ES-I3 (cell line): ENCODE data around the gene SMIM38.

Experiments used
- H3K36me3 ChIP-seq: 2 replicates; pipeline ENCODE4 v1.6.1; 2013; ENCODE audit warnings: mild to moderate bottlenecking, low read length, control low read depth, moderate library complexity; ENCODE audit not compliant: insufficient read depth
- H3K4me1 ChIP-seq: 2 replicates; pipeline ENCODE4 v1.6.1; 2013; ENCODE audit warnings: mild to moderate bottlenecking, control low read depth, low read length; ENCODE audit not compliant: insufficient read depth
- H3K9ac ChIP-seq: 2 replicates; pipeline ENCODE4 v1.6.1; 2013; ENCODE audit warnings: low read depth, mild to moderate bottlenecking, low read length, moderate library complexity
- H3K9me3 ChIP-seq: 2 replicates; pipeline ENCODE4 v1.6.1; 2013; ENCODE audit warnings: mild to moderate bottlenecking, low read length, moderate library complexity; ENCODE audit not compliant: control insufficient read depth, insufficient read depth

SMIM38 gene

DNA sequence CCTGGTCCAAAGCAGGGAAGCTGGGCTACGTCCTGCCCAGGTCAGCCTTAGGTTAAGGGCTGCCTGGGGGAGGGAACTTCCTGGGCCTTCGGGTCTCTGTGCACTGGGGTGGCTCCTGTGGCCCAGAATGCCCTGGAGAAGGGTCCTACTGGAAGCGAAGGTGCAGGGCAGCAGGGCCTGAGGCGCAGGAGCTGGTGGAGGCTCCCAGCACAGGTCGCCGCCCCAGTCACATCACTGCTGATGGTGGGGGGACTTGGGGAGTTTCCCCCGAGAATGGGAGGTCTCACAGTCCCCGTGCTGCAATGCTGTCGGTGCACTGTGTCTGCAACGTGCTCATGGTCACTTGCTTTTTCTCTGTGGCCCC, 815 bp upstream of the SMIM38 start:
- H3K9me3 ChIP-seq: no peaks in the 10 kb centered on the region; the same call in 1 of the 2 replicates
- H3K36me3 ChIP-seq: no peaks in the 10 kb centered on the region; the same call in 1 of the 2 replicates
- H3K4me1 ChIP-seq: peaks cover 23% of the 10 kb centered on the region
- H3K9ac ChIP-seq: no peak overlapping the region

DNA sequence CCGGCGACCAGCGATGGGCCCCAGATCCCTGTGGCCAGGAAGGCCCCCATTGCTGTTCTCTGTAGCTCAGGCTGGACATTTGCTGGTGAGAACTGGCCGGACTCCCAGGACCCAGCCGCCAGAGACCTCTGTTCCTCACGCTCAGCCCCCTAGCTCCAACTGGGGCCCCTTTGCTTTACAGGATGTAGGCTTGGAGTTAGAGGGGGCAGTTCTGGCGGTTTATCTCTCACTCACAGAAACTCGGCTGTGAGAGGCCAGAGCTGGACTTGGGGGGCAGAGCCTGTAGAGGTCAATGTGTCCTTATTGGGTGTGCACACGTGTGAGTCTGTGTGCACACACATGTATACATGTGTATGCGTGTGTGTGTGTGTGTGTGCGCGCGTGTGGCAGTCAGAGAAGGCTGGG, 502 bp downstream of the SMIM38 start:
- H3K4me1 ChIP-seq: peaks cover 23% of the 10 kb centered on the region
- H3K9ac ChIP-seq: no peak overlapping the region
- H3K9me3 ChIP-seq: no peaks in the 10 kb centered on the region
- no peaks in the 10 kb centered on the region; the same call in 1 of the 2 replicates for H3K36me3 ChIP-seq

- no peaks in the 10 kb centered on the region for H3K9me3 ChIP-seq
- H3K4me1 ChIP-seq: peaks cover 23% of the 10 kb centered on the region
- H3K36me3 ChIP-seq: no peaks in the 10 kb centered on the region; the same call in 1 of the 2 replicates
- no peak overlapping the region for H3K9ac ChIP-seq
These were observed 979 bp downstream of the SMIM38 start for GRCh38 chr11:69156673-69157155.

GRCh38 chr11:69157156-69157821, 1.6 kb downstream of the SMIM38 start:
- Histone ChIP-seq H3K9me3 (no peaks in the 10 kb centered on the region), H3K36me3 (no peaks in the 10 kb centered on the region; the same call in 1 of the 2 replicates), H3K9ac (no peak overlapping the region), H3K4me1 (peaks cover 19% of the 10 kb centered on the region)

DNA sequence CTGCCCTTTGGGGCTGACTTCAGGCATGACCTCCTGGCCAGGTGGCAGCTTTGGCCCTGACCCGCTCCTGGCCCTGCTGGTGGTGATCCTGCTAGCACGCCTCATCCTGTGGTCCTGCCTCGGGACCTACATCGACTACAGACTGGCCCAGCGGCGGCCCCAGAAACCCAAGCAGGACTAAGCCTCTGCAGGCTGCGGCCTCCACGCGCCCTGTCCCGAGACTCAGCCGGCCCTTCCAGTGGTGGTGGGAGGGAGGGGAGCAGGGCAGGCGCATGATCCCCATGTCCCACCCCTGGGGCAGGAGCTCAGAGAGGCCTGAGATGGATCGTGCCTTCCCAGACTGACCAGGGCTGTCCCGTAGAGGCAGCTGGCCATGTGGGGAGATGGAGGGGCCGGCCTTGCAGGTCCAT, 2.1 kb downstream of the SMIM38 start:
- no peaks in the 10 kb centered on the region for H3K9me3 ChIP-seq
- H3K9ac ChIP-seq: no peak overlapping the region
- H3K4me1 ChIP-seq: peaks cover 13% of the 10 kb centered on the region; the same call in 1 of the 2 replicates
- no peaks in the 10 kb centered on the region; the same call in 1 of the 2 replicates for H3K36me3 ChIP-seq

DNA sequence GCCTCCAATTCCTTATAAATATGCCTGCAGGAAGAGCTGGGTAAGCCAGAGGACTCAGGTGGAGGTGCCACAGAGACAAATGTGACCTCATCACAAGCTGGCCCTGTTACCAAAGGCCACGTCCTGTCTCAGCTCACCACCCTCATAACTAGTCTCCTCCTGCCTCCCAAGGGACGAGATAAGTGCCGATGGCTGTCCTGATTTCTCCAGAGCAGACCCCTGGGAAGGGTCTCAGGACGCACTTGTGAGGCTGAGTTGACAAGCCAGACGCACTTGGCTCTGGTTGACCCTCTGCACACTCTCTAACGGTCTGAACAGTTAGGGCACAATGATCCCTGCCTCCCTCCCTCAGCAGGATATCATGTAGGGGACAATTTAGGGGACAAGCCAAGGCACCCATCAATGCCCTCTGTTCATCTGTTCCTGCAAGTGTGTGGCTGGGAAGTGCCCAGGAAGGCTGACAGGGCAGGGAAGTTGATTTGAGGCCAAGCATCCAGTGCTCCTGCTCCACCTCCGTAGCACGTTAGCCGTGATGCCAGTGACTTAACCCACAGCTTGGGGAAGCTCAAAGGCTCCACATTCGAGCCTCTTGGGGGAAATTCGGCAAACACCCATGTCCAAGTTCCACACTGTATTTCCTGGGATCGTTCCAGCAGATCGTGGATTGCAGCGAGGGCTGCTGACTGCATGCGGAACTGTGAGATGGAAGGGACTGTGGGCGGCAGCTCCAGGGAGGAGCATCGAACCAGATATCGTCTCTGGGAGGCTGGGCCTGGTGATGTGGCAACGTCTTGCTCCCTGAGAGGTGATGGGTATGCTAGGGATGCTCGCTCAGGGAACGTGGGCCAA, 2.8 kb downstream of the SMIM38 start:
- Histone ChIP-seq H3K9ac (no peak overlapping the region), H3K9me3 (no peaks in the 10 kb centered on the region; the same call in 1 of the 2 replicates), H3K4me1 (peaks cover 6% of the 10 kb centered on the region; the same call in 1 of the 2 replicates), H3K36me3 (no peaks in the 10 kb centered on the region; the same call in 1 of the 2 replicates)

GRCh38 chr11:69159150-69159852, 3.6 kb downstream of the SMIM38 start:
- no peaks in the 10 kb centered on the region; the same call in 1 of the 2 replicates for H3K36me3 ChIP-seq
- H3K4me1 ChIP-seq: peaks cover 6% of the 10 kb centered on the region; the same call in 1 of the 2 replicates
- H3K9ac ChIP-seq: no peak overlapping the region
- H3K9me3 ChIP-seq: peaks cover 4% of the 10 kb centered on the region; the same call in 1 of the 2 replicates

DNA sequence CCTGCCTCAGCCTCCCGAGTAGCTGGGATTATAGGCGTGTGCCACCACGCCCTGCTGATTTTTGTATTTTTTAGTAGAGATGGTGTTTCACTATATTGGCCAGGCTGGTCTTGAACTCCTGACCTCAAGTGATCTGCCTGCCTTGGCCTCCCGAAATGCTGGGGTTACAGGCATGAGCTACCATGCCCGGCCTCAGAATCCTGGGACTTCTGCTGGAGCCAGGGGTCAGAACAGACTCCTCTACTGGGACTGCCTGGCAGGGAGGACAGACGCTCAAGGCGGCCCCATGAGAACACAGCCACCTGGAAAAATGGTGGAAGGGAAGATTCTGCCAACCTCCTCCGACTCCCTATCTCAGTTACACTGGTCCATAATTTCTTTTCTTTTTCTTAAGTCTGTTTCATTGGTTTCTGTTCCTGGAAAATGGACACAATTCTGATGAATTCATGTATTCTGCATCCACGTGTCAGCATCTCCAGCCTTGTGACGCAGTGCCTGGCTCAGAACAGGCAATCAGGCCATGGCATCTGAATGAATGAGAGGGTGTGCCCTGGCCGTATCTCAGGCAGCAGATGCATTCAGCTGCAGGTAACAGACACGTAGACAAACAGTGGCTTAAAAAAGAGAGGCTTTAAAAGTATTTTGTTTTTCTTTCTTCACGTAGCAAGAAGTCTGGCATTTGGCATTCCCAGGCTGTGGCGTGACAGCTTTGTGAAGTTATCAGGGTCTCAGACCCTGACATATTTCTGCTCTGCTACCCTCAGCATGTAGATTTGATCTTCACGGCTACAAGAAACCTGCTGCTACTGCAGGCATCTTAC, 4.8 kb downstream of the SMIM38 start:
- peaks cover 4% of the 10 kb centered on the region; the same call in 1 of the 2 replicates for H3K9me3 ChIP-seq
- no peak overlapping the region for H3K9ac ChIP-seq
- H3K4me1 ChIP-seq: peaks cover 6% of the 10 kb centered on the region; the same call in 1 of the 2 replicates
- no peaks in the 10 kb centered on the region; the same call in 1 of the 2 replicates for H3K36me3 ChIP-seq

DNA sequence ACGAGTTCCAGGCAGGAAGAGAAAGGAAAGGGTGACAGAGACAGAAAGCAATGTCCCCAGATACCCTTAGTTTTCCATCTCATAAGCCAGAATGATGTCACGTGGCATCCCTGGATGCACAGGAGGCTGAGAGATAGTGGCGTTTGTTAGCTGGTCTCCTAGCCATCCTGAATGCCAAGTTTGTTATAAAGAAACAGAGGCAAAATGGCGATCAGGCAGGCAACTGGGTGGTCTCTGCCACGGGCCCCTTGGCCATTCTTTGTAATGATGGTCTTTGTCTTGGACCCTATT, 5.3 kb downstream of the SMIM38 start:
- H3K4me1 ChIP-seq: peaks cover 4% of the 10 kb centered on the region; the same call in 1 of the 2 replicates
- H3K9ac ChIP-seq: no peak overlapping the region
- peaks cover 4% of the 10 kb centered on the region; the same call in 1 of the 2 replicates for H3K9me3 ChIP-seq
- H3K36me3 ChIP-seq: no peaks in the 10 kb centered on the region; the same call in 1 of the 2 replicates

- H3K9me3 ChIP-seq: peaks cover 4% of the 10 kb centered on the region; the same call in 1 of the 2 replicates
- no peaks in the 10 kb centered on the region; the same call in 1 of the 2 replicates for H3K4me1 ChIP-seq
- H3K36me3 ChIP-seq: no peaks in the 10 kb centered on the region
- no peak overlapping the region for H3K9ac ChIP-seq
These were observed 6.8 kb downstream of the SMIM38 start for GRCh38 chr11:69162505-69162904.

GRCh38 chr11:69163842-69164241, 8.1 kb downstream of the SMIM38 start:
- H3K9ac ChIP-seq: no peak overlapping the region
- no peaks in the 10 kb centered on the region; the same call in 1 of the 2 replicates for H3K4me1 ChIP-seq
- no peaks in the 10 kb centered on the region for H3K36me3 ChIP-seq
- H3K9me3 ChIP-seq: peaks cover 4% of the 10 kb centered on the region

DNA sequence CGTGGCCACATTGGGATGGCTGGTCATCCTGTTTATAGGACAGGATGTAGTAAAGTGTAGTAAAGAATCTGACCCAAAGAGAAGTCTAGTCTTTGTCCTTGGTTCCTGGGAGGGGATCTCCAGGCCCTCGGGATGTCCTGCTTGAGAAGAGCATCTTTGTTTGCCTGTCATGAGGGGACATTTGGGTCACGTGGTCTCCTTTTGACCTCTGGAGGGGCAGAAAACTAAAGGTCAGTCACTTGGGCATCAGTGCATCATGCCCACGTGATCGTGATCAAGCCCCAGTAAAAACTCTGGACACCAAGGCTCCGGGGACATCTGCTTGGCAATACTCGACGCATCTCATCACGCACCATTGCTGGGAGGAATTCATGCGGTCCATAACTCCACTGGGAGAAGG, 9.1 kb downstream of the SMIM38 start:
- Histone ChIP-seq H3K4me1 (no peaks in the 10 kb centered on the region; the same call in 1 of the 2 replicates), H3K9me3 (peaks cover 4% of the 10 kb centered on the region), H3K36me3 (no peaks in the 10 kb centered on the region), H3K9ac (no peak overlapping the region)

DNA sequence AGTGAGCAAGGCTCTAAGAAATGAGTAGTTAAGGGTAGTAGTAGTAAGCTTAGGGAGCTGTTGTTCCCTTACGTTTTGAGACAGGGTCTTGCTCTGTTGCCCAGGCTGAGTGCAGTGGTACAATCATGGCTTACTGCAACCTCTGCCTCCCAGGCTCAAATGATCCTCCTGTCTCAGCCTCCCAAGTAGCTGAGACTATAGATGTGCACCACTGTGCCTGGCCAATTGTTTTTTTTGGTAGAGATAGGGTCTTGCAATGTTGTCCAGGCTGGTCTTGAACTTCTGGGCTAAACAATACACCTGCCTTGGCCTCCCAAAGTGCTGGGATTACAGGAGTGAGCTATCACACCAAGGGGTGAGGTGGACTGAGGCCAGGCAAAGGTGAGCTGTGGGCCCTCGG, 10.0 kb downstream of the SMIM38 start:
- no peak overlapping the region for H3K9ac ChIP-seq
- H3K9me3 ChIP-seq: peaks cover 4% of the 10 kb centered on the region
- no peaks in the 10 kb centered on the region; the same call in 1 of the 2 replicates for H3K4me1 ChIP-seq
- no peaks in the 10 kb centered on the region for H3K36me3 ChIP-seq
